ENCODE measurements around the gene ZNF189.
"Not testable (repeated sequence)": the region's sequence is repeated elsewhere in the genome, so short reads cannot be mapped to it uniquely, and the experiment has no call there.

Gene ZNF189

DNA sequence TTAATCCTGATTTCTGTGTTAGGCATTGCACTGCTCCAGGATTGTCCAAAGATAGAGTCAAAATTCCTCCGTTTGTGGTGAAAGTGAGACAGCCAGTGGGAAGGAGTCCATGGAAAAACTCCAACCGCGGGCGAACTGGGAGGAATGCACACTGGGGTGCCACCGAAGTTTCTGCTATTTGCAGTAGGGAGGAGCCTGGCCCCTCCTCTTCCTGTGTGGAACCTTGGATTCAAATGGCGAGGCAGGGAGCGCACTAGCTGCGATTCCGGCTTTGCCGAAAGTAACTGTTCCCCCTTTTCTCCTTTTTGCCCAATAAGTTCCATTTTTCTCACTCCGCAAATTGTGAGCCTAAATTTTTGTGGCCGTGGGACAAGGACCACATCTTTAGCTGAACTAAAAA lies 23.1 kb upstream of the ZNF189 start:
- in situ Hi-C loops (cut with MboI; ENCODE audit: low pct_unique_long_range_greater_than_20kb, low sequenced_read_pairs, unreplicated experiment), result no loop called here

DNA sequence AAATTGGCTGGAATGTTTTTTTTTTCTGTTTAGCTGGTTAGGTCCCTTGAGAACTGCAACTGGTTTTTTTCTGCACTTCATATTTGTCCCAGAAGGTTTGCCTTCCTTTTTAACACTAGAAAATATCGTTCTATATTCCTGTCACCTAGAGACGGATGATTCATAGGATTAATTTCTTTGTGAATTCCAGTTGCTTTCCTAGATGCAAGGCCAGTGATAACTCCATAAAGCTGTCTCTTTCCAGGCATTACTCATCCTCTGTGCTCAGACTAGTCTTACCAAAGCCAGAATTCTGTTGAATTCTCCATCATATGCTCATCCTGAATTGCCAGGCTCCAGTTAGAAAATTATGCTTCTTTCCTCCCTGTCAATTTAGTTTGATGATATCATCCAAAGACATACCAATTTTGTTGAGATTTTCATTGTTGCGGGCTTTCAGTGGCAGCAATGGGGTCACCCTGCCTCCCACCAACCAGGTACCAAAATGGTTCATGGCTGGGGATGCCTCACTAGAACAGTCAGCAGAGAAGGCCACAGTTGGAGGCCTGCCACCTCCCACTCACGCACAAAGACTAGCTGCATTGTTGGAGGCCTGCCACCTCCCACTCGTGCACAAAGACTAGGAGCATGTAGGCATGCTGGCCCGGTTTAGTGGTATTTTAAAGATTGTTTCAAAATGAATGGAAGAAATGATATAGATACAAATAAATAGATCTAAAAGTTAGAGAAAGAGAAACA lies 22.4 kb upstream of the ZNF189 start:
- in situ Hi-C loops (cut with MboI; ENCODE audit: low pct_unique_long_range_greater_than_20kb, low sequenced_read_pairs, unreplicated experiment), result no loop called here
- DNase-seq (ENCODE audit: low spot score), result no peak

More for the DNA sequence above, 23.1 kb upstream of the ZNF189 start:
- DNase-seq (ENCODE audit: low spot score), result no peak
- TF ChIP-seq, protein P1, sequence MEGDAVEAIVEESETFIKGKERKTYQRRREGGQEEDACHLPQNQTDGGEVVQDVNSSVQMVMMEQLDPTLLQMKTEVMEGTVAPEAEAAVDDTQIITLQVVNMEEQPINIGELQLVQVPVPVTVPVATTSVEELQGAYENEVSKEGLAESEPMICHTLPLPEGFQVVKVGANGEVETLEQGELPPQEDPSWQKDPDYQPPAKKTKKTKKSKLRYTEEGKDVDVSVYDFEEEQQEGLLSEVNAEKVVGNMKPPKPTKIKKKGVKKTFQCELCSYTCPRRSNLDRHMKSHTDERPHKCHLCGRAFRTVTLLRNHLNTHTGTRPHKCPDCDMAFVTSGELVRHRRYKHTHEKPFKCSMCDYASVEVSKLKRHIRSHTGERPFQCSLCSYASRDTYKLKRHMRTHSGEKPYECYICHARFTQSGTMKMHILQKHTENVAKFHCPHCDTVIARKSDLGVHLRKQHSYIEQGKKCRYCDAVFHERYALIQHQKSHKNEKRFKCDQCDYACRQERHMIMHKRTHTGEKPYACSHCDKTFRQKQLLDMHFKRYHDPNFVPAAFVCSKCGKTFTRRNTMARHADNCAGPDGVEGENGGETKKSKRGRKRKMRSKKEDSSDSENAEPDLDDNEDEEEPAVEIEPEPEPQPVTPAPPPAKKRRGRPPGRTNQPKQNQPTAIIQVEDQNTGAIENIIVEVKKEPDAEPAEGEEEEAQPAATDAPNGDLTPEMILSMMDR (IDR thresholded peaks at IDR 0.05; ENCODE audit: extremely low read depth, insufficient read depth, missing control alignments), result no peak

DNA sequence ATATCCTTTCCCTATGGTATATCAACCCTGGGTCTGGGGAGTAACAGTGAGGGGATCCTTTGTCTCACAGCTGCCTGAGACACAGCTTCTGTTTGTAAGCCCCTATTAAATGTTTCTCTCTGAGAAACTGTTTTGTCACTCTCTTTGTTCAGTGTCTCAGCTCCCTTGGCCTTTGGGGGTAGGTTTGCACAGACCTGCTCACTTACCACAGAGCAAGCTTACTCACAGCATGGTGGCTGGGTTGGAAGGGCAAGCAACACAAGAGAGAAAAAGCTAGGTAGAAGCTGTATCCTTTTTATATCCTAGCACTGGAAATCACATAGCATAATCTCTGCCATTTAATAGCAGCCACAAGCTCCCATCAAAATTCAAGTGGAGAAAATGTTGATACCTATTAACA lies 18.4 kb upstream of the ZNF189 start:
- no peak for DNase-seq (ENCODE audit: low spot score)
- in situ Hi-C loops (cut with MboI; ENCODE audit: low pct_unique_long_range_greater_than_20kb, low sequenced_read_pairs, unreplicated experiment), result no loop called here
- TF ChIP-seq, protein P1 (IDR thresholded peaks at IDR 0.05; ENCODE audit: extremely low read depth, insufficient read depth, missing control alignments), result no peak

More for the DNA sequence above, 22.4 kb upstream of the ZNF189 start:
- TF ChIP-seq, protein P1 (IDR thresholded peaks at IDR 0.05; ENCODE audit: extremely low read depth, insufficient read depth, missing control alignments), result no peak

DNA sequence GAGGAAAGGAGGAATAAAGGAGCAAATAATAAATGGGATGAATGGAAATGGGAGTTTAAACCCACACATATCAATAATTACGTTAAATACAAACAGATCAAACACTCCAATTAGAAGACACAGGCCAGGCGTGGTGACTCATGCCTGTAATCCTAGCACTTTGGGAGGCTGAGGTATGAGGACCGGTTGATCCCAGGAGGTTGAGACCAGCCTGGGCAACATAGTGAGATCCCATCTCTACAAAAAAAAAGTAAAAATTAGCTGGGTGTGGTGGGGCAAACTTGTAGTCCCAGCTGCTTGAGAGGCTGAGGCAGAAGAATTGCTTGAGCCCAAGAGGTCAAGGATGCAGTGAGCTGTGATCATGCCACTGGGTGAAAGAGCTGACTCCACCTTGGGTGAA lies 17.5 kb upstream of the ZNF189 start:
- TF ChIP-seq, protein P1 (IDR thresholded peaks at IDR 0.05; ENCODE audit: extremely low read depth, insufficient read depth, missing control alignments), result no peak
- in situ Hi-C loops (cut with MboI; ENCODE audit: low pct_unique_long_range_greater_than_20kb, low sequenced_read_pairs, unreplicated experiment), result no loop called here
- no peak for DNase-seq (ENCODE audit: low spot score)

DNA sequence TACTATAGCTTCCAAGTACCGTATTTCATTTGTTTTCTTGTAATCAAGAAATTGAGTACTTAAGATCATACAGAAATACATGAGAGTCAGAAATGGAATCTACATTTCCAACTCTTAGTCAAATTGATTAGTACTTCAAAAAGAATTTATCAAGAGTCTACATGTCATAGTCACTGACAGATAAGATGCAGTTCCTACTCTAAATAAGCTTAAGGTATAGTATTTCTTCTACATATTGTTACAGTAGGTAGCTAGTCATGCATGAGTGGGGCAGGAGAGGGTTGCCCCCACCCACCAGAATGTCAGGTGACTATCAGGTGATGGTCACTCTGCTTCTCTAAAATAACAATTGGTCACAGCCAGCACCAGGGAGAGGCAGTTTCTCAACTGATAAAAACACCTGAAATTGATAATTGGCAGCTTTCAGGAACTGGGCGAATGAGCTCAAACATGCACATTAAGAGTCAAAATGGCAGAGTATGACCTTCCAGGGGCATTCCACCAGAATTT lies 16.8 kb upstream of the ZNF189 start:
- TF ChIP-seq, protein P1 (IDR thresholded peaks at IDR 0.05; ENCODE audit: extremely low read depth, insufficient read depth, missing control alignments), result no peak
- in situ Hi-C loops (cut with MboI; ENCODE audit: low pct_unique_long_range_greater_than_20kb, low sequenced_read_pairs, unreplicated experiment), result no loop called here
- no peak for DNase-seq (ENCODE audit: low spot score)

DNA sequence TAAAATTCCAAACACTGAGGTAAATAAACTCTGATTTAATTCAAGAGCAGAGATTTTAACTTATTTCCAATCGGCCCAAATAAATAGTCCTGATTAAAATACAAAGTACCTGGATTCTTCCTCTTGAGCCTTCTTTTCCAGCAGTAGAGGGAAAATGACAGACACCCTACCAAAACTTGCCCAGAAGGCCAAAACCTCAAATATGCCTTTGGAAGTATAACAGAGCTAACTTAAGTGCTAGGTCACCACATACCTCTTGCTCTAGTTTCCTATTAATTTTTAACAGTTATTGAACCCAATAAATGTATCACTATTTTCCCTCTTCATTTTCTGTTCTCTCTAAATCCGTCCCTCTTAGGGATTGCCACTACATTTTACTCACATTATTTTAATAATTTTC lies 15.3 kb upstream of the ZNF189 start:
- in situ Hi-C loops (cut with MboI; ENCODE audit: low pct_unique_long_range_greater_than_20kb, low sequenced_read_pairs, unreplicated experiment), result no loop called here
- TF ChIP-seq, protein P1 (IDR thresholded peaks at IDR 0.05; ENCODE audit: extremely low read depth, insufficient read depth, missing control alignments), result no peak

DNA sequence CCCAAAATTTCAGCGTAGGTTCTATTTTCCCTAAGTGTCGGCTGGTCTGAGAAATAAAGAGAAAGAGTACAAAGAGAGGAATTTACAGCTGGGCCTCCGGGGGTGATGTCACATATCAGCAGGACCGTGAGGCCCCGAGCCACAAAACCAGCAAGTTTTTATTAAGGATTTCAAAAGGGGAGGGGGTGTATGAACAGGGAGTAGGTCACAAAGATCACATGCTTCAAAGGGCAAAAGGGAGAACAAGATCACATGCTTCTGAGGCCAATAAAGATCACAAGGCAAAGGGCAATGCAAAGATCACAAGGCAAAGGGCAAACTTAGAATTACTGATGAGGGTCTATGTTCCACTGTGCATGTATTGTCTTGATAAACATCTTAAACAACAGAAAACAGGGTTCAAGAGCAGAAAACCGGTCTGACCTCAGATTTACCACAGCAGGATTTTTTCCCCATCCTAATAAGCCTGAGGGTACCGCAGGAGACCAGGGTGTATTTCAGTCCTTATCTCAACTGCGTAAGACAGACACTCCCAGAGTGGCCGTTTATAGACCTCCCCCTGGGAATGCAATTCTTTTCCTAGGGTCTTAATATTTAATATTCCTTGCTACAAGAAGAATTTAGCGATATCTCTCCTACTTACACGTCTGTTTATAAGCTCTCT lies 13.6 kb upstream of the ZNF189 start, which contains the start of gene BAAT:
Gene BAAT (minus strand): TSS at position 134 of the 664 bp plus-strand sequence. CDS start 13,602 bp downstream, outside the sequence.
- in situ Hi-C loops (cut with MboI; ENCODE audit: low pct_unique_long_range_greater_than_20kb, low sequenced_read_pairs, unreplicated experiment); DNase-seq (ENCODE audit: low spot score): not testable (repeated sequence)

More for the DNA sequence above, 15.3 kb upstream of the ZNF189 start:
- no peak for DNase-seq (ENCODE audit: low spot score)

Measured in GM13977 (cell line).